Stomach smooth muscle (tissue), 2 donors: ENCODE results near the gene FGF12.

Experiments
- H3K27ac ChIP-seq: one replicate; pipeline ENCODE4 v1.7.0; 2013; ENCODE audit warnings: mild to moderate bottlenecking, low read length, inconsistent platforms
- H3K27me3 ChIP-seq, 2 donors: one replicate each; pipeline ENCODE4 v1.7.0; 2013; ENCODE audit warnings: low read length in 2 of 2; ENCODE audit not compliant: insufficient read depth in 2 of 2, control insufficient read depth in 1 of 2
- H3K36me3 ChIP-seq, 2 donors: one replicate each; pipeline ENCODE4 v1.7.0; 2013; ENCODE audit warnings: low read length in 2 of 2; ENCODE audit not compliant: control insufficient read depth in 2 of 2, insufficient read depth in 2 of 2
- H3K4me1 ChIP-seq: one replicate; pipeline ENCODE4 v1.7.0; 2013; ENCODE audit warnings: low read length; ENCODE audit not compliant: control insufficient read depth, insufficient read depth
- H3K4me3 ChIP-seq, 2 donors: one replicate each; pipeline ENCODE4 v1.7.0; 2013; ENCODE audit warnings: low read length in 2 of 2
- H3K9ac ChIP-seq, 2 donors: one replicate each; pipeline ENCODE4 v1.7.0; 2013; ENCODE audit warnings: low read length in 2 of 2, mild to moderate bottlenecking in 1 of 2
- H3K9me3 ChIP-seq, 2 donors: one replicate each; pipeline ENCODE4 v1.7.0; 2013; ENCODE audit warnings: low read length in 2 of 2; ENCODE audit not compliant: control insufficient read depth in 2 of 2
- donor health status: healthy.
- donor health status: Pancreatic carcinoma.

The FGF12 gene

GRCh38 chr3:192685801-192686200 lies 41.5 kb downstream of the FGF12 start:
- H3K27me3 ChIP-seq, result no peaks in the 10 kb centered on the region
- no peak overlapping the region for H3K4me3 ChIP-seq
- no peaks in the 10 kb centered on the region for H3K4me1 ChIP-seq
- no peaks in the 10 kb centered on the region for H3K36me3 ChIP-seq
- no peak overlapping the region for H3K9ac ChIP-seq
- no peak overlapping the region for H3K27ac ChIP-seq
- H3K9me3 ChIP-seq, result no peaks in the 10 kb centered on the region

- no peaks in the 10 kb centered on the region for H3K9me3 ChIP-seq
- no peaks in the 10 kb centered on the region for H3K27me3 ChIP-seq
Observed at GRCh38 chr3:192684151-192684550, 43.2 kb downstream of the FGF12 start.

GRCh38 chr3:192675958-192676649 lies 51.2 kb downstream of the FGF12 start:
- H3K4me3 ChIP-seq, result no peak overlapping the region
- H3K9ac ChIP-seq, result no peak overlapping the region
- no peaks in the 10 kb centered on the region for H3K36me3 ChIP-seq
- H3K27ac ChIP-seq, result no peak overlapping the region
- no peaks in the 10 kb centered on the region for H3K9me3 ChIP-seq
- H3K27me3 ChIP-seq, result no peaks in the 10 kb centered on the region
- H3K4me1 ChIP-seq, result no peaks in the 10 kb centered on the region

More at GRCh38 chr3:192684151-192684550, 43.2 kb downstream of the FGF12 start:
- no peaks in the 10 kb centered on the region for H3K36me3 ChIP-seq
- no peak overlapping the region for H3K4me3 ChIP-seq
- no peaks in the 10 kb centered on the region for H3K4me1 ChIP-seq
- no peak overlapping the region for H3K9ac ChIP-seq
- no peak overlapping the region for H3K27ac ChIP-seq

- Histone ChIP-seq H3K9me3 (no peaks in the 10 kb centered on the region), H3K4me1 (no peaks in the 10 kb centered on the region)
Observed at GRCh38 chr3:192655628-192656027, 71.7 kb downstream of the FGF12 start.

GRCh38 chr3:192655040-192655439 lies 72.3 kb downstream of the FGF12 start:
- no peak overlapping the region for H3K4me3 ChIP-seq
- no peaks in the 10 kb centered on the region for H3K27me3 ChIP-seq
- H3K4me1 ChIP-seq, result no peaks in the 10 kb centered on the region
- no peak overlapping the region for H3K9ac ChIP-seq
- no peaks in the 10 kb centered on the region for H3K9me3 ChIP-seq
- no peak overlapping the region for H3K27ac ChIP-seq
- H3K36me3 ChIP-seq, result no peaks in the 10 kb centered on the region

More at GRCh38 chr3:192655628-192656027, 71.7 kb downstream of the FGF12 start:
- H3K27me3 ChIP-seq, result no peaks in the 10 kb centered on the region
- H3K9ac ChIP-seq, result no peak overlapping the region
- H3K4me3 ChIP-seq, result no peak overlapping the region
- no peak overlapping the region for H3K27ac ChIP-seq
- no peaks in the 10 kb centered on the region for H3K36me3 ChIP-seq

GRCh38 chr3:192653862-192654261 lies 73.5 kb downstream of the FGF12 start:
- no peaks in the 10 kb centered on the region for H3K9me3 ChIP-seq
- H3K9ac ChIP-seq, result no peak overlapping the region
- H3K4me1 ChIP-seq, result no peaks in the 10 kb centered on the region
- H3K27me3 ChIP-seq, result no peaks in the 10 kb centered on the region
- H3K4me3 ChIP-seq, result no peak overlapping the region
- no peak overlapping the region for H3K27ac ChIP-seq
- H3K36me3 ChIP-seq, result no peaks in the 10 kb centered on the region

- Histone ChIP-seq H3K4me3 (no peak overlapping the region), H3K27ac (no peak overlapping the region)
Observed at GRCh38 chr3:192652727-192653126, 74.6 kb downstream of the FGF12 start.

GRCh38 chr3:192651836-192652512 lies 75.4 kb downstream of the FGF12 start:
- no peak overlapping the region for H3K4me3 ChIP-seq
- no peaks in the 10 kb centered on the region for H3K4me1 ChIP-seq
- no peak overlapping the region for H3K9ac ChIP-seq
- H3K27ac ChIP-seq, result no peak overlapping the region
- no peaks in the 10 kb centered on the region for H3K27me3 ChIP-seq
- no peaks in the 10 kb centered on the region for H3K36me3 ChIP-seq
- no peaks in the 10 kb centered on the region for H3K9me3 ChIP-seq

More at GRCh38 chr3:192652727-192653126, 74.6 kb downstream of the FGF12 start:
- Histone ChIP-seq H3K9me3 (no peaks in the 10 kb centered on the region), H3K36me3 (no peaks in the 10 kb centered on the region), H3K9ac (no peak overlapping the region), H3K27me3 (no peaks in the 10 kb centered on the region), H3K4me1 (no peaks in the 10 kb centered on the region)

- Histone ChIP-seq H3K9ac (no peak overlapping the region), H3K27ac (no peak overlapping the region), H3K9me3 (no peaks in the 10 kb centered on the region), H3K27me3 (no peaks in the 10 kb centered on the region), H3K4me1 (no peaks in the 10 kb centered on the region), H3K4me3 (no peak overlapping the region), H3K36me3 (no peaks in the 10 kb centered on the region)
Observed at GRCh38 chr3:192645437-192645836, 81.9 kb downstream of the FGF12 start.

DNA sequence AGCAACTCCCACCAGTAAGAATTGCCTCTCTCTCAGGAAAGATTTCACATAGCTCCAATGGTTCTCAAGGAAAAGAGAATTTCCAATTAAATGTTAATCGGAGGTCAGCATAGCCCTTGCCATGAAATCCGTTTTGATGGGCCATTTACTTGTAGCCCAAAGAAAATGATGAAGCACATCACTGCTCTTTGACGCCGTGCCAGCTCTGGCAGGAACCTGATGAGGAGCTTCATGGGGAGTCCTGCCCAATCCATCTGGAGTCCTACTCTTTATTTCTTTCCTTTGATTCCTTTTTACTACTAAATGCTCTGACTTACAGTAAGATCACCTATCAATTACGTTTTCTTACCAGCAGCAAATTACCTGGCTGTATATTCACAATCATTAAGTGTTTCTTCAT lies 84.7 kb downstream of the FGF12 start:
- no peaks in the 10 kb centered on the region for H3K9me3 ChIP-seq
- H3K9ac ChIP-seq, result no peak overlapping the region
- no peaks in the 10 kb centered on the region for H3K27me3 ChIP-seq
- no peak overlapping the region for H3K4me3 ChIP-seq
- H3K36me3 ChIP-seq, result no peaks in the 10 kb centered on the region
- no peaks in the 10 kb centered on the region for H3K4me1 ChIP-seq
- no peak overlapping the region for H3K27ac ChIP-seq

- Histone ChIP-seq H3K4me1 (no peaks in the 10 kb centered on the region), H3K36me3 (no peaks in the 10 kb centered on the region), H3K27me3 (no peaks in the 10 kb centered on the region), H3K27ac (no peak overlapping the region), H3K9ac (no peak overlapping the region), H3K9me3 (no peaks in the 10 kb centered on the region), H3K4me3 (no peak overlapping the region)
Observed at GRCh38 chr3:192641919-192642318, 85.4 kb downstream of the FGF12 start.
